Uterus (tissue), 2 donors: ENCODE data around the gene RAD51D.
"Not testable (repeated sequence)": the region's sequence is repeated elsewhere in the genome, so short reads cannot be mapped to it uniquely, and the experiment has no call there.

Experiments
- CTCF ChIP-seq, 4 experiments: fragments of 200-600 bp in 2 of 4; fragments of 450-650 bp in 2 of 4; sonication (generic) in 2 of 4; IDR thresholded peaks; one replicate each; pipeline ENCODE4 v1.5.1; 2016 to 2019; ENCODE audit warnings: antibody characterized with exemption in 4 of 4, mild to moderate bottlenecking in 2 of 4, moderate library complexity in 1 of 4
- POLR2A ChIP-seq, 2 donors: fragments of 450-650 bp; IDR thresholded peaks; one replicate each; pipeline ENCODE4 v1.6.1; 2016; ENCODE audit warnings: antibody characterized with exemption in 2 of 2, mild to moderate bottlenecking in 1 of 2, moderate library complexity in 1 of 2

- not testable (repeated sequence) for TF ChIP-seq POLR2A, CTCF (IDR thresholded peaks at IDR 0.05)
Measured at GRCh38 chr17:35045458-35045979, 74.1 kb downstream of the RAD51D start.
